ENCODE results near the gene PLXNA4.

DNA sequence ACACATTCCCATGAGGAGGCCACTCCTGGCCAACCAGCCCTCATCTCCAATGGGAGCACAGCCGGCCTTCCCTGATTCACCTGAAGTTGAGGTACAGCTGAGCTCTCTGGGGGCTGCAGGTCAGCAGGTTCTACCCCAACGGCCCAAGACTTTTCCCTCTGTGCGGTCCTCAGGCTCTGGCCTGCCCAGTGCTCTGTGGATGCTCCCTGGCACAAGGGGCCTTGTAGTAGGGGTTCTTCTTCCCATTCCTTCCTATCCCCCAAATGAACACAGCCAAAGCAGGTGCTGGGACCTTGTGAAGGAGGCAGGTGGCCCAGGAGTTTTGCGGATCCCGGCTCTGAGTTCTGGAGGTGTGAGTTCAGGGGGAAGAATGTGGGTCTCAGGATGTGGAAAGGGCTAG, 72.2 kb downstream of the PLXNA4 start:
- TF ChIP-seq, protein P1, sequence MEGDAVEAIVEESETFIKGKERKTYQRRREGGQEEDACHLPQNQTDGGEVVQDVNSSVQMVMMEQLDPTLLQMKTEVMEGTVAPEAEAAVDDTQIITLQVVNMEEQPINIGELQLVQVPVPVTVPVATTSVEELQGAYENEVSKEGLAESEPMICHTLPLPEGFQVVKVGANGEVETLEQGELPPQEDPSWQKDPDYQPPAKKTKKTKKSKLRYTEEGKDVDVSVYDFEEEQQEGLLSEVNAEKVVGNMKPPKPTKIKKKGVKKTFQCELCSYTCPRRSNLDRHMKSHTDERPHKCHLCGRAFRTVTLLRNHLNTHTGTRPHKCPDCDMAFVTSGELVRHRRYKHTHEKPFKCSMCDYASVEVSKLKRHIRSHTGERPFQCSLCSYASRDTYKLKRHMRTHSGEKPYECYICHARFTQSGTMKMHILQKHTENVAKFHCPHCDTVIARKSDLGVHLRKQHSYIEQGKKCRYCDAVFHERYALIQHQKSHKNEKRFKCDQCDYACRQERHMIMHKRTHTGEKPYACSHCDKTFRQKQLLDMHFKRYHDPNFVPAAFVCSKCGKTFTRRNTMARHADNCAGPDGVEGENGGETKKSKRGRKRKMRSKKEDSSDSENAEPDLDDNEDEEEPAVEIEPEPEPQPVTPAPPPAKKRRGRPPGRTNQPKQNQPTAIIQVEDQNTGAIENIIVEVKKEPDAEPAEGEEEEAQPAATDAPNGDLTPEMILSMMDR (IDR thresholded peaks at IDR 0.05; ENCODE audit: low read depth, low read length) = no peak
- TF ChIP-seq POLR2A (IDR thresholded peaks at IDR 0.05; ENCODE audit: extremely low read depth, insufficient read length) = no peak
